Thymus (tissue), 11 donors: ENCODE data around the gene DIAPH1. TPM values are rescaled to one million over a fixed set of nuclear protein-coding genes. Genes with fewer than 3 reads are reported as not detected.

Experiments
- DNase-seq, 9 donors: peaks; one replicate each; pipeline ENCODE4 v3.0.0-alpha.2; 2013; ENCODE audit warnings: low spot score in 9 of 9, low read depth in 6 of 9, missing footprints in 1 of 9
- H3K27ac ChIP-seq, 2 donors: one replicate each; pipeline ENCODE4 v1.5.1; 2013; ENCODE audit warnings: control low read depth in 1 of 2, low read depth in 1 of 2, low read length in 1 of 2, mild to moderate bottlenecking in 1 of 2, moderate library complexity in 1 of 2
- H3K27me3 ChIP-seq, 2 donors: one replicate each; pipeline ENCODE4 v1.5.1; 2013; ENCODE audit warnings: low read length in 1 of 2; ENCODE audit not compliant: control insufficient read depth in 2 of 2, insufficient read depth in 1 of 2
- H3K36me3 ChIP-seq, 2 donors: one replicate each; pipeline ENCODE4 v1.5.1; 2013; ENCODE audit warnings: low read length in 1 of 2, mild to moderate bottlenecking in 1 of 2, moderate library complexity in 1 of 2; ENCODE audit not compliant: control insufficient read depth in 2 of 2, insufficient read depth in 2 of 2
- H3K4me1 ChIP-seq, 2 donors: one replicate each; pipeline ENCODE4 v1.5.1; 2013; ENCODE audit warnings: low read length in 2 of 2; ENCODE audit not compliant: control insufficient read depth in 2 of 2, insufficient read depth in 2 of 2
- H3K4me3 ChIP-seq, 2 donors: one replicate each; pipeline ENCODE4 v1.5.1; 2013; ENCODE audit warnings: low read length in 2 of 2, control low read depth in 1 of 2, mild to moderate bottlenecking in 1 of 2
- H3K9me3 ChIP-seq, 2 donors: one replicate each; pipeline ENCODE4 v1.5.1; 2013; ENCODE audit warnings: low read length in 1 of 2, mild to moderate bottlenecking in 1 of 2; ENCODE audit not compliant: control insufficient read depth in 2 of 2, insufficient read depth in 1 of 2
- WGBS: extraction: QIAGEN DNeasy Blood & Tissue Kit; methylation state at CpG from one replicate; pipeline ENCODE4 v1.1.7; 2013; 5-methylcytosine and 5-hydroxymethylcytosine counted together
- polyA plus RNA-seq: library from polyadenylated mRNA; stranded (reverse); fragments of 200-250 nt; gene quantifications from one replicate; pipeline ENCODE4 v1.2.3, GENCODE V29; 2013
- total RNA-seq: library from RNA; stranded (reverse); fragments of 120-200 nt; gene quantifications from one replicate; pipeline ENCODE4 v1.2.4, GENCODE V29; 2013
- donor health status: healthy.

Gene DIAPH1
- total and polyA plus RNA-seq, 2 donors, result 28.0 to 80.0 TPM

DNA sequence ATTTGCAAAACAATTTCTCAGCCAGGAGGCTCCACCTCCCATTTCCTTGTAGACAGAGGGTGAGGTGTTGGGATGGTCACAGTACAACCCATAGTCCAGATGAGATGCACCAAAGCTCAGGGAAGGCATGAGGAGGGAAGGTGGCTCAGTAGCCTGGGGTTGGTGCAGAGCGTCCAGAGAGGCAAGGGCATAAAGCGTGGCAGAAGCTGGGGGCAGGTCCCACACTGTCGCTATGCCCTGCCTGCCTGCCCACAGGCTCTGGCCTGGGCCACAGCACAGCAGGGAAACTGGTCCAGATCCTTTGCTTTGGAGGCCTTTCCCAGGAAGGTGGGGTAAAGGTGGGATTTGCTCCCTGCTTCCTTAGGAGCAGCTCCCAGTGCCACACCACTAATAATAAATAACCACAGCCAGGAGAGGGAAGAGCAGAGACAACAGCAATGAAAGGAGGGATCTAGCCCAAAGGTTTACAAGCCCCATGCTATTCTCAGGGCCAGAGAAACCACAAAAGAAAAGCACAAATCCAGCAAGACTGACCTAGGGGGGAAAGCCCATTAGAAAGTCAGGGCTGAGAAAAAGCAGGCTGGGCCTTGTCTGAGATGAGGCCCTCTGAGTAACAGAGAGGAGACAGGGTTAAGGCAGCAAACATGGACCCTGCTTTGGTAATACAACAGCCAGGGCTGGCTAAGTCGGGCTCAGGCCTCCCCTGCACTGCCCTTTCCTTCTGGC lies 102.7 kb downstream of the DIAPH1 start:
- H3K4me1 ChIP-seq, result peaks cover 10 to 38% of the 10 kb centered on the region in 2 donors
- 97% methylated on average over 4 of the region's 4 CpGs for WGBS

DNA sequence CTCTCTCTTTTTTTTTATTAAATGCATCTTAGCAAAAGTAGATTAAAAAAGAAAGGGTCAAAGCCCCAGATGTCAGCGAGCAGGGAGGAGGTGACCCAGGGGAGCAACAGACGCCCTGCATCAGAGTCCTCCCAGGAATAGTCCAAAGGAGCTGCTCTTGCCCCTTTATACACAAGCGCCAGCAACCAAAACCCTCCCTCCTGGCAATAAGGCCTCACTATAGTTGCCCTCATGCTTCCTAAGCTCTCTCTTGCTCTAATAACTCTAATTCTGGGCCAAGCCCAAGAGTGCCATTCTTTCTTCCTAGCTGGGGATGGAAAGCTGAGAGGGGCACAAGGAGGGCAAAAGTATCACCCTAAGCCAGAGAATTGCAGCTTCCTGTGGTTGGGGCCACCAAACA lies 103.7 kb downstream of the DIAPH1 start:
- DNase-seq, result no peak
- Histone ChIP-seq H3K4me3 (no peak overlapping the region), H3K4me1 (peaks cover 10 to 38% of the 10 kb centered on the region in 2 donors), H3K27me3 (peaks cover 0 to 32% of the 10 kb centered on the region in 2 donors), H3K9me3 (no peaks in the 10 kb centered on the region), H3K36me3 (peaks cover 44 to 52% of the 10 kb centered on the region in 2 donors), H3K27ac (peak overlapping the region in 1 of 2 donors; percentile 72)
- 98% methylated on average over 3 of the region's 3 CpGs for WGBS

More for the DNA sequence above, 102.7 kb downstream of the DIAPH1 start:
- DNase-seq, result no peak
- H3K27me3 ChIP-seq, result peaks cover 0 to 27% of the 10 kb centered on the region in 2 donors
- no peak overlapping the region for H3K27ac ChIP-seq
- H3K4me3 ChIP-seq, result no peak overlapping the region
- no peaks in the 10 kb centered on the region for H3K9me3 ChIP-seq
- peaks cover 49 to 61% of the 10 kb centered on the region in 2 donors for H3K36me3 ChIP-seq

- Histone ChIP-seq H3K27ac (peak overlapping the region; percentile 36 to 72), H3K36me3 (peaks cover 39 to 45% of the 10 kb centered on the region in 2 donors)
Measured at GRCh38 chr5:141514330-141515133, 104.3 kb downstream of the DIAPH1 start.

GRCh38 chr5:141513627-141514329 lies 105.0 kb downstream of the DIAPH1 start:
- Histone ChIP-seq H3K27me3 (peaks cover 0 to 39% of the 10 kb centered on the region in 2 donors), H3K27ac (peak overlapping the region; percentile 72 to 77), H3K9me3 (no peaks in the 10 kb centered on the region), H3K36me3 (peaks cover 32 to 38% of the 10 kb centered on the region in 2 donors), H3K4me3 (peak overlapping the region; percentile 38 to 41), H3K4me1 (peaks cover 10 to 48% of the 10 kb centered on the region in 2 donors)
- DNase-seq, result peak in 5 of 9 donors; percentile 28 to 64 (median 34)
- whole genome bisulfite sequencing, result 43% methylated on average over 29 of the region's 29 CpGs

More at GRCh38 chr5:141514330-141515133, 104.3 kb downstream of the DIAPH1 start:
- Histone ChIP-seq H3K4me1 (peaks cover 10 to 40% of the 10 kb centered on the region in 2 donors), H3K4me3 (no peak overlapping the region), H3K27me3 (peaks cover 0 to 32% of the 10 kb centered on the region in 2 donors), H3K9me3 (no peaks in the 10 kb centered on the region)
- WGBS, result 93% methylated on average over 6 of the region's 6 CpGs
- DNase-seq, result peak in 1 of 9 donors; percentile 38

- H3K4me3 ChIP-seq, result peak overlapping the region; percentile 38 to 41
- H3K4me1 ChIP-seq, result peaks cover 10 to 54% of the 10 kb centered on the region in 2 donors
- peaks cover 0 to 45% of the 10 kb centered on the region in 2 donors for H3K27me3 ChIP-seq
- peaks cover 30 to 31% of the 10 kb centered on the region in 2 donors for H3K36me3 ChIP-seq
- WGBS, result 10% methylated on average over 43 of the region's 43 CpGs
- H3K9me3 ChIP-seq, result no peaks in the 10 kb centered on the region
- H3K27ac ChIP-seq, result peak overlapping the region; percentile 72 to 77
- peak in 5 of 9 donors; percentile 31 to 66 (median 39) for DNase-seq
Measured at GRCh38 chr5:141512911-141513626, 105.7 kb downstream of the DIAPH1 start.

DNA sequence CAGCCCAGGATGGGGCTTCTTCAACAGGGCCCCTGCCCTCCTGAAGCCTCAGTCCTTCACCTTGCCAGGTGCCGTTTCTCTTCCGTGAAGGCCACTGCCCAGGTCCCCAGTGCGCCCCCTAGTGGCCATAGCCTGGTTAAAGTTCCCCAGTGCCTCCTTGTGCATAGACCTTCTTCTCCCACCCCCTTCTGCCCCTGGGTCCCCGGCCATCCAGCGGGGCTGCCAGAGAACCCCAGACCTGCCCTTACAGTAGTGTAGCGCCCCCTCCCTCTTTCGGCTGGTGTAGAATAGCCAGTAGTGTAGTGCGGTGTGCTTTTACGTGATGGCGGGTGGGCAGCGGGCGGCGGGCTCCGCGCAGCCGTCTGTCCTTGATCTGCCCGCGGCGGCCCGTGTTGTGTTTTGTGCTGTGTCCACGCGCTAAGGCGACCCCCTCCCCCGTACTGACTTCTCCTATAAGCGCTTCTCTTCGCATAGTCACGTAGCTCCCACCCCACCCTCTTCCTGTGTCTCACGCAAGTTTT lies 106.3 kb downstream of the DIAPH1 start:
- DNase-seq, result peak in 7 of 9 donors; percentile 49 to 83 (median 68)
- WGBS, result 7% methylated on average over 28 of the region's 28 CpGs
- Histone ChIP-seq H3K4me3 (peak overlapping the region; percentile 38 to 41), H3K27me3 (peaks cover 0 to 51% of the 10 kb centered on the region in 2 donors), H3K4me1 (peaks cover 10 to 60% of the 10 kb centered on the region in 2 donors), H3K9me3 (no peaks in the 10 kb centered on the region), H3K27ac (peak overlapping the region; percentile 72 to 73), H3K36me3 (peaks cover 24 to 25% of the 10 kb centered on the region in 2 donors)

- H3K27ac ChIP-seq, result peak overlapping the region in 1 of 2 donors; percentile 46
- no peaks in the 10 kb centered on the region for H3K9me3 ChIP-seq
- DNase-seq, result no peak
- peaks cover 10 to 63% of the 10 kb centered on the region in 2 donors for H3K4me1 ChIP-seq
- 83% methylated on average over 4 of the region's 4 CpGs for WGBS
- peaks cover 18 to 19% of the 10 kb centered on the region in 2 donors for H3K36me3 ChIP-seq
- H3K27me3 ChIP-seq, result peaks cover 0 to 51% of the 10 kb centered on the region in 2 donors
- no peak overlapping the region for H3K4me3 ChIP-seq
Measured at GRCh38 chr5:141511771-141512325, 107.0 kb downstream of the DIAPH1 start.
